ENCODE data around the gene PPFIA4.

- TF ChIP-seq SPI1 (IDR thresholded peaks at IDR 0.05; ENCODE audit: low read depth, low read length) (no peak), TAF1 (IDR thresholded peaks at IDR 0.05; ENCODE audit: low read depth, low read length) (no peak)
Measured at GRCh38 chr1:203054184-203054583, 27.9 kb downstream of the PPFIA4 start.
